ENCODE measurements around the gene LRBA.

GRCh38 chr4:150971901-150972300, 43.2 kb downstream of the LRBA start:
- no peak for TF ChIP-seq CTCF (IDR thresholded peaks at IDR 0.05; ENCODE audit: extremely low read depth in 1 of 2, insufficient read depth in 1 of 2, low read depth in 1 of 2, low read length in 2 of 2)
- TF ChIP-seq POLR2A (IDR thresholded peaks at IDR 0.05; ENCODE audit: low read depth, low read length): no peak
- TF ChIP-seq EZH2 (IDR thresholded peaks at IDR 0.05; ENCODE audit: borderline replicate concordance, low read depth, low read length, severe bottlenecking): no peak
- TF ChIP-seq GATA2 (IDR thresholded peaks at IDR 0.05; ENCODE audit: insufficient read depth, insufficient read length, low read depth, low read length): no peak
- no peak for TF ChIP-seq MAX (IDR thresholded peaks at IDR 0.05; ENCODE audit: insufficient read depth, insufficient read length)
- no peak for TF ChIP-seq POLR2AphosphoS5 (IDR thresholded peaks at IDR 0.05; ENCODE audit: insufficient read depth, low read depth, low read length)
